Measurements from ENCODE around the gene GPRC5A. TPM values are rescaled to one million over a fixed set of nuclear protein-coding genes. Genes with fewer than 3 reads are reported as not detected.
"Not testable (repeated sequence)": the region's sequence is repeated elsewhere in the genome, so short reads cannot be mapped to it uniquely, and the experiment has no call there.

The GPRC5A gene
- 0.99 and 2.2 TPM in 2 replicates for total RNA-seq

GRCh38 chr12:12891080-12891880 is at the start of gene GPRC5A:
Gene GPRC5A, plus strand, starts transcription at chr12:12891562. Its CDS starts 16,688 bp downstream, at chr12:12908250.
- peak; percentile 67 to 92 for DNase-seq (ENCODE audit: low read depth in 2 of 2)

- DNase-seq (ENCODE audit: low read depth in 2 of 2), result no peak
These were observed 45.5 kb upstream of the GPRC5A start for GRCh38 chr12:12845794-12846243.

GRCh38 chr12:12846780-12847179 is 44.6 kb upstream of the GPRC5A start:
- not testable (repeated sequence) for DNase-seq (ENCODE audit: low read depth in 2 of 2)

- no peak for DNase-seq (ENCODE audit: low read depth in 2 of 2)
These were observed 37.9 kb upstream of the GPRC5A start for GRCh38 chr12:12853435-12853834.

GRCh38 chr12:12859690-12860089 is 31.7 kb upstream of the GPRC5A start:
- no peak for DNase-seq (ENCODE audit: low read depth in 2 of 2)

- no peak for DNase-seq (ENCODE audit: low read depth in 2 of 2)
These were observed 27.1 kb upstream of the GPRC5A start for GRCh38 chr12:12864243-12864642.

- DNase-seq (ENCODE audit: low read depth in 2 of 2), result no peak
These were observed 22.7 kb upstream of the GPRC5A start for GRCh38 chr12:12868477-12869235.

GRCh38 chr12:12870465-12870864 is 20.9 kb upstream of the GPRC5A start:
- DNase-seq (ENCODE audit: low read depth in 2 of 2), result peak in 1 of 2 donors; percentile 89

- DNase-seq (ENCODE audit: low read depth in 2 of 2), result no peak
These were observed 19.7 kb upstream of the GPRC5A start for GRCh38 chr12:12871587-12872138.

- peak; percentile 45 to 84 for DNase-seq (ENCODE audit: low read depth in 2 of 2)
These were observed 19.0 kb upstream of the GPRC5A start for GRCh38 chr12:12872139-12872933.

GRCh38 chr12:12872934-12873275 is 18.5 kb upstream of the GPRC5A start:
- peak in 1 of 2 donors; percentile 63 for DNase-seq (ENCODE audit: low read depth in 2 of 2)

GRCh38 chr12:12874029-12874428 is 17.3 kb upstream of the GPRC5A start:
- DNase-seq (ENCODE audit: low read depth in 2 of 2), result no peak

- DNase-seq (ENCODE audit: low read depth in 2 of 2), result not testable (repeated sequence)
These were observed 16.1 kb upstream of the GPRC5A start for GRCh38 chr12:12875301-12875700.

GRCh38 chr12:12877153-12877768 is 14.1 kb upstream of the GPRC5A start:
- DNase-seq (ENCODE audit: low read depth in 2 of 2), result no peak

GRCh38 chr12:12877781-12878455 is 13.4 kb upstream of the GPRC5A start:
- DNase-seq (ENCODE audit: low read depth in 2 of 2), result no peak

- no peak for DNase-seq (ENCODE audit: low read depth in 2 of 2)
These were observed 10.8 kb upstream of the GPRC5A start for GRCh38 chr12:12880537-12880936.

- DNase-seq (ENCODE audit: low read depth in 2 of 2), result peak in 1 of 2 donors; percentile 68
These were observed 10.0 kb upstream of the GPRC5A start for GRCh38 chr12:12881151-12881909.

GRCh38 chr12:12882288-12882687 is 9.1 kb upstream of the GPRC5A start:
- no peak for DNase-seq (ENCODE audit: low read depth in 2 of 2)

GRCh38 chr12:12883369-12884001 is 7.9 kb upstream of the GPRC5A start:
- peak in 1 of 2 donors; percentile 59 for DNase-seq (ENCODE audit: low read depth in 2 of 2)

Data from lung microvascular endothelial cell (primary cell).